H9 (cell line): ENCODE results near the gene DISP1. TPM values are rescaled to one million over a fixed set of nuclear protein-coding genes. Genes with fewer than 3 reads are reported as not detected.

Source experiments
- DNase-seq: peaks from one replicate; pipeline ENCODE4 v3.0.0-alpha.2; 2017
- H2AFZ ChIP-seq: one replicate; pipeline ENCODE4 v1.6.1; 2013; ENCODE audit warnings: mild to moderate bottlenecking, low read length, control low read depth, moderate library complexity
- H2AK5ac ChIP-seq: 2 replicates; pipeline ENCODE4 v1.6.1; 2013; ENCODE audit warnings: low read length, control low read depth, mixed read lengths; ENCODE audit not compliant: insufficient read length
- H2BK120ac ChIP-seq: one replicate; pipeline ENCODE4 v1.6.1; 2013; ENCODE audit warnings: low read depth, mild to moderate bottlenecking, low read length, control low read depth, inconsistent platforms; ENCODE audit not compliant: poor library complexity, severe bottlenecking
- H2BK12ac ChIP-seq: 2 replicates; pipeline ENCODE4 v1.6.1; 2013; ENCODE audit warnings: low read length, control low read depth, mixed read lengths, low read depth; ENCODE audit not compliant: insufficient read length
- H2BK15ac ChIP-seq: 2 replicates; pipeline ENCODE4 v1.6.1; 2013; ENCODE audit warnings: low read depth, low read length, control low read depth
- H2BK20ac ChIP-seq: one replicate; pipeline ENCODE4 v1.6.1; 2013; ENCODE audit warnings: low read depth, mild to moderate bottlenecking, low read length, control low read depth, inconsistent platforms; ENCODE audit not compliant: poor library complexity, severe bottlenecking
- H2BK5ac ChIP-seq: 2 replicates; pipeline ENCODE4 v1.6.1; 2013; ENCODE audit warnings: low read length, control low read depth, mixed read lengths; ENCODE audit not compliant: insufficient read length
- H3K14ac ChIP-seq: 2 replicates; pipeline ENCODE4 v1.6.1; 2013; ENCODE audit warnings: low read length, control low read depth; ENCODE audit not compliant: insufficient read depth
- H3K18ac ChIP-seq: 2 replicates; pipeline ENCODE4 v1.6.1; 2013; ENCODE audit warnings: low read depth, mild to moderate bottlenecking, mixed read lengths, low read length, control low read depth; ENCODE audit not compliant: insufficient read length
- H3K23ac ChIP-seq: 2 replicates; pipeline ENCODE4 v1.6.1; 2013; ENCODE audit warnings: low read length, control low read depth, mixed read lengths, low read depth; ENCODE audit not compliant: insufficient read length
- H3K23me2 ChIP-seq: 2 replicates; pipeline ENCODE4 v1.6.1; 2013; ENCODE audit warnings: low read depth, mild to moderate bottlenecking, mixed read lengths, low read length, control low read depth; ENCODE audit not compliant: insufficient read length, poor library complexity, severe bottlenecking
- H3K27ac ChIP-seq: 2 replicates; pipeline ENCODE4 v1.5.1; 2013; ENCODE audit warnings: low read length, control low read depth, mixed read lengths, low read depth; ENCODE audit not compliant: insufficient read length
- H3K27me3 ChIP-seq: 2 replicates; pipeline ENCODE4 v1.6.1; 2013; ENCODE audit warnings: low read length, control low read depth, inconsistent platforms; ENCODE audit not compliant: insufficient read depth
- H3K4ac ChIP-seq: 2 replicates; pipeline ENCODE4 v1.6.1; 2013; ENCODE audit warnings: low read depth, mild to moderate bottlenecking, control low read depth, inconsistent platforms, low read length, moderate library complexity
- H3K4me1 ChIP-seq: 2 replicates; pipeline ENCODE4 v1.6.1; 2013; ENCODE audit warnings: low read length, control low read depth, inconsistent platforms; ENCODE audit not compliant: insufficient read depth
- H3K4me2 ChIP-seq: 2 replicates; pipeline ENCODE4 v1.6.1; 2013; ENCODE audit warnings: low read length, control low read depth, mixed read lengths; ENCODE audit not compliant: insufficient read length, insufficient read depth
- H3K56ac ChIP-seq: 2 replicates; pipeline ENCODE4 v1.6.1; 2013; ENCODE audit warnings: low read depth, mild to moderate bottlenecking, mixed read lengths, low read length, control low read depth; ENCODE audit not compliant: insufficient read length
- H3K79me1 ChIP-seq: 2 replicates; pipeline ENCODE4 v1.6.1; 2013; ENCODE audit warnings: low read depth, mild to moderate bottlenecking, moderate library complexity, low read length, control low read depth, inconsistent platforms; ENCODE audit not compliant: insufficient read depth, poor library complexity, severe bottlenecking
- H3K79me2 ChIP-seq: 2 replicates; pipeline ENCODE4 v1.6.1; 2013; ENCODE audit warnings: low read length, control low read depth, inconsistent platforms; ENCODE audit not compliant: insufficient read depth
- H3K9ac ChIP-seq: 2 replicates; pipeline ENCODE4 v1.6.1; 2013; ENCODE audit warnings: low read length, control low read depth, mixed read lengths; ENCODE audit not compliant: insufficient read length; ENCODE audit errors: extremely low read depth
- H3K9me3 ChIP-seq: one replicate; pipeline ENCODE4 v1.6.1; 2013; ENCODE audit warnings: low read depth, low read length, inconsistent platforms; ENCODE audit not compliant: control insufficient read depth
- H3T11ph ChIP-seq: one replicate; pipeline ENCODE4 v1.6.1; 2013; ENCODE audit warnings: mild to moderate bottlenecking, low read length, control low read depth, inconsistent platforms
- H4K20me1 ChIP-seq: one replicate; pipeline ENCODE4 v1.6.1; 2013; ENCODE audit not compliant: control insufficient read depth, insufficient read length, insufficient read depth
- H4K5ac ChIP-seq: 2 replicates; pipeline ENCODE4 v1.6.1; 2013; ENCODE audit warnings: low read depth, mild to moderate bottlenecking, mixed read lengths, low read length, control low read depth; ENCODE audit not compliant: insufficient read length
- H4K8ac ChIP-seq: replicated peaks from 2 replicates; pipeline ENCODE4 v1.6.1; 2013; ENCODE audit warnings: low read length, control low read depth, mixed read lengths, low read depth; ENCODE audit not compliant: insufficient read length
- H4K91ac ChIP-seq: 2 replicates; pipeline ENCODE4 v1.6.1; 2013; ENCODE audit warnings: low read depth, mild to moderate bottlenecking, moderate library complexity, mixed read lengths, low read length, control low read depth; ENCODE audit not compliant: insufficient read length
- H3K27ac Mint-ChIP-seq, 3 experiments: 2 replicates in 2 of 3; 3 replicates in 1 of 3; pipeline ENCODE4 v1.8.0; 2020 to 2021; ENCODE audit warnings: mixed read lengths in 3 of 3, mild to moderate bottlenecking in 1 of 3, moderate library complexity in 1 of 3
- H3K27me3 Mint-ChIP-seq: 2 replicates; pipeline ENCODE4 v1.8.0; 2021; ENCODE audit warnings: low read depth, mild to moderate bottlenecking, moderate library complexity, mixed read lengths
- H3K36me3 Mint-ChIP-seq, 3 experiments: 2 replicates in 2 of 3; 3 replicates in 1 of 3; pipeline ENCODE4 v1.8.0; 2020 to 2021; ENCODE audit warnings: low read depth in 3 of 3, mixed read lengths in 3 of 3; ENCODE audit not compliant: insufficient read depth in 1 of 3
- H3K4me1 Mint-ChIP-seq, 2 experiments: 2 replicates each; pipeline ENCODE4 v1.8.0; 2020; ENCODE audit warnings: mixed read lengths in 2 of 2
- H3K4me3 Mint-ChIP-seq, 2 experiments: 2 replicates in 1 of 2; 3 replicates in 1 of 2; pipeline ENCODE4 v1.8.0; 2020 to 2021; ENCODE audit warnings: mild to moderate bottlenecking in 2 of 2, mixed read lengths in 2 of 2, moderate library complexity in 1 of 2
- H3K9me3 Mint-ChIP-seq, 2 experiments: 2 replicates in 1 of 2; 3 replicates in 1 of 2; pipeline ENCODE4 v1.8.0; 2020; ENCODE audit warnings: mild to moderate bottlenecking in 2 of 2, mixed read lengths in 2 of 2, moderate library complexity in 1 of 2
- WGBS: extraction: QIAGEN DNeasy Blood & Tissue Kit; methylation state at CpG from one replicate; pipeline ENCODE4 v1.1.7; 2013; ENCODE audit warnings: missing lambda C conversion rate, low lambda C conversion rate, mixed read lengths; ENCODE audit not compliant: insufficient read length; ENCODE audit errors: extremely low coverage; 5-methylcytosine and 5-hydroxymethylcytosine counted together
- total RNA-seq: library from RNA; stranded (reverse); gene quantifications from 2 replicates; pipeline ENCODE4 v1.2.1, GENCODE V29; 2021
- TF ChIP-seq, protein P1 (sequence below): fragments of 200-600 bp; sonication (generic); conservative IDR thresholded peaks from 3 replicates; pipeline ENCODE4 v1.8.0; 2021; ENCODE audit warnings: antibody characterized with exemption, mild to moderate bottlenecking

Gene DISP1
- total RNA-seq, 1 experiment from 2014 or later = 2.6 TPM

- Histone ChIP-seq H3K9ac (no peak overlapping the region), H3K4me1 (no peaks in the 10 kb centered on the region), H3K4me2 (no peak overlapping the region), H2BK12ac (no peak overlapping the region), H4K8ac (no peak overlapping the region), H2BK20ac (no peak overlapping the region), H3K14ac (no peak overlapping the region), H3K27me3 (no peaks in the 10 kb centered on the region), H3K79me1 (no peaks in the 10 kb centered on the region), H2AK5ac (no peak overlapping the region), H3K27ac (no peak overlapping the region), H3T11ph (no peak overlapping the region), H3K79me2 (no peaks in the 10 kb centered on the region), H3K18ac (no peak overlapping the region), H4K91ac (no peak overlapping the region), H3K23me2 (no peaks in the 10 kb centered on the region), H4K20me1 (no peaks in the 10 kb centered on the region), H3K56ac (no peak overlapping the region), H3K4ac (no peak overlapping the region), H2AFZ (no peak overlapping the region), H2BK120ac (no peak overlapping the region), H2BK5ac (no peak overlapping the region), H3K9me3 (no peaks in the 10 kb centered on the region), H2BK15ac (no peak overlapping the region), H4K5ac (no peak overlapping the region), H3K23ac (no peak overlapping the region)
- no CpG with 5 or more reads among the region's 4 CpGs for WGBS
- TF ChIP-seq, protein P1, sequence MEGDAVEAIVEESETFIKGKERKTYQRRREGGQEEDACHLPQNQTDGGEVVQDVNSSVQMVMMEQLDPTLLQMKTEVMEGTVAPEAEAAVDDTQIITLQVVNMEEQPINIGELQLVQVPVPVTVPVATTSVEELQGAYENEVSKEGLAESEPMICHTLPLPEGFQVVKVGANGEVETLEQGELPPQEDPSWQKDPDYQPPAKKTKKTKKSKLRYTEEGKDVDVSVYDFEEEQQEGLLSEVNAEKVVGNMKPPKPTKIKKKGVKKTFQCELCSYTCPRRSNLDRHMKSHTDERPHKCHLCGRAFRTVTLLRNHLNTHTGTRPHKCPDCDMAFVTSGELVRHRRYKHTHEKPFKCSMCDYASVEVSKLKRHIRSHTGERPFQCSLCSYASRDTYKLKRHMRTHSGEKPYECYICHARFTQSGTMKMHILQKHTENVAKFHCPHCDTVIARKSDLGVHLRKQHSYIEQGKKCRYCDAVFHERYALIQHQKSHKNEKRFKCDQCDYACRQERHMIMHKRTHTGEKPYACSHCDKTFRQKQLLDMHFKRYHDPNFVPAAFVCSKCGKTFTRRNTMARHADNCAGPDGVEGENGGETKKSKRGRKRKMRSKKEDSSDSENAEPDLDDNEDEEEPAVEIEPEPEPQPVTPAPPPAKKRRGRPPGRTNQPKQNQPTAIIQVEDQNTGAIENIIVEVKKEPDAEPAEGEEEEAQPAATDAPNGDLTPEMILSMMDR = no peak
- H3K4me1 Mint-ChIP-seq = peaks cover 0 to 5% of the 10 kb centered on the region in 2 experiments; a peak in 1 of 4 replicates
- no peak overlapping the region for H3K27ac Mint-ChIP-seq
- DNase-seq = no peak
- no peak overlapping the region for H3K4me3 Mint-ChIP-seq
- peaks cover 0 to 3% of the 10 kb centered on the region in 2 experiments; a peak in 2 of 5 replicates for H3K9me3 Mint-ChIP-seq
- H3K27me3 Mint-ChIP-seq = peaks cover 7% of the 10 kb centered on the region
- no peaks in the 10 kb centered on the region for H3K36me3 Mint-ChIP-seq
Observed at GRCh38 chr1:222790520-222790919, 24.3 kb upstream of the DISP1 start.
